Stomach (tissue), 9 donors: ENCODE measurements around the gene SMAD6. TPM values are rescaled to one million over a fixed set of nuclear protein-coding genes. Genes with fewer than 3 reads are reported as not detected.

Experiments used
- DNase-seq, 2 donors: peaks; one replicate each; pipeline versions ENCODE4 v3.0.0 to v3.0.0-alpha.2; 2013 to 2019
- H3K27ac ChIP-seq, 5 donors: fragments of 200-600 bp in 4 of 5; sonication (generic) in 4 of 5; one replicate each; pipeline ENCODE4 v1.5.1; 2013 to 2019; ENCODE audit warnings: mild to moderate bottlenecking in 1 of 5, moderate library complexity in 1 of 5
- H3K27me3 ChIP-seq, 3 donors: fragments of 200-600 bp; sonication (generic); one replicate each; pipeline ENCODE4 v1.5.1; 2017 to 2019; ENCODE audit warnings: mixed run types in 1 of 3
- H3K36me3 ChIP-seq, 4 donors: fragments of 200-600 bp; sonication (generic); 1 replicate in 3 of 4; 2 replicates in 1 of 4; pipeline ENCODE4 v1.5.1; 2016 to 2019
- H3K4me1 ChIP-seq, 4 donors: fragments of 200-600 bp; sonication (generic); one replicate each; pipeline ENCODE4 v1.5.1; 2016 to 2019
- H3K4me3 ChIP-seq, 4 donors: fragments of 200-600 bp; sonication (generic) in 3 of 4; one replicate each; pipeline ENCODE4 v1.5.1; 2016 to 2019; ENCODE audit warnings: mild to moderate bottlenecking in 1 of 4
- H3K9me3 ChIP-seq, 4 donors: fragments of 200-600 bp; sonication (generic); one replicate each; pipeline ENCODE4 v1.5.1; 2016 to 2019
- CTCF ChIP-seq, 7 experiments: fragments of 450-650 bp in 4 of 7; fragments of 200-600 bp in 3 of 7; sonication (generic) in 3 of 7; IDR thresholded peaks; one replicate each; pipeline ENCODE4 v1.5.1; 2016 to 2019; ENCODE audit warnings: antibody characterized with exemption in 7 of 7, control low read depth in 2 of 7, mild to moderate bottlenecking in 1 of 7
- EP300 ChIP-seq: sonication (generic); formaldehyde crosslinking; IDR thresholded peaks from one replicate; pipeline ENCODE4 v1.6.1; 2017; ENCODE audit warnings: antibody characterized with exemption
- POLR2A ChIP-seq, 4 donors: fragments of 450-650 bp; IDR thresholded peaks; one replicate each; pipeline ENCODE4 v1.6.1; 2016; ENCODE audit warnings: antibody characterized with exemption in 4 of 4, control low read depth in 2 of 4, mild to moderate bottlenecking in 1 of 4, moderate library complexity in 1 of 4
- POLR2AphosphoS5 ChIP-seq, 3 donors: sonication (generic); formaldehyde crosslinking; IDR thresholded peaks; one replicate each; pipeline ENCODE4 v1.6.1; 2016; ENCODE audit warnings: antibody characterized with exemption in 3 of 3
- WGBS, 5 donors: extraction: QIAGEN DNeasy Blood & Tissue Kit in 3 of 5; methylation state at CpG; one replicate each; pipeline versions ENCODE4 v1.1.5 to v1.1.7; 2013 to 2018; 5-methylcytosine and 5-hydroxymethylcytosine counted together
- intact Hi-C: fragments of 100-400 bp; cut with DNase I; formaldehyde crosslinking; loops from one replicate; pipeline ENCODE4 v1.15.1; 2023; ENCODE audit warnings: low total_unique reads
- polyA plus RNA-seq, 3 donors: library from polyadenylated mRNA; stranded (reverse); fragments of 200-250 nt; gene quantifications; one replicate each; pipeline ENCODE4 v1.2.3, GENCODE V29; 2013
- total RNA-seq, 5 donors: library from RNA; depleted of rRNA; stranded (reverse); fragments of >200 nt; gene quantifications; one replicate each; pipeline versions ENCODE4 v1.1.0 to v1.2.3, GENCODE V29; 2014 to 2016
- donor health status: healthy with polysubstance abuse.
- donor health status: Bipolar disorder and iron deficiency.
- donor health status: healthy.

SMAD6 gene
- total and polyA plus RNA-seq, 8 donors: 4.0 to 112 (median 28.3) TPM

- H3K27ac ChIP-seq: peak overlapping the region in 1 of 5 donors; percentile 50
- peaks cover 9 to 48% (median 40%) of the 10 kb centered on the region in 4 donors for H3K4me1 ChIP-seq
- DNase-seq: no peak
- WGBS, 5 donors: 66 to 90% (median 75%) methylated on average over 13 of the region's 13 CpGs
- H3K36me3 ChIP-seq: no peaks in the 10 kb centered on the region
- no peak overlapping the region for H3K4me3 ChIP-seq
- peaks cover 0 to 14% (median 5%) of the 10 kb centered on the region in 3 donors for H3K27me3 ChIP-seq
- intact Hi-C loops: no loop called here
- no peaks in the 10 kb centered on the region for H3K9me3 ChIP-seq
- TF ChIP-seq EP300: no peak
- no peak for TF ChIP-seq POLR2AphosphoS5 (IDR thresholded peaks at IDR 0.05)
- no peak for TF ChIP-seq POLR2A (IDR thresholded peaks at IDR 0.05)
- no peak for TF ChIP-seq CTCF (IDR thresholded peaks at IDR 0.05)
These were observed 48.2 kb upstream of the SMAD6 start for GRCh38 chr15:66653852-66654251.

- Histone ChIP-seq H3K9me3 (no peaks in the 10 kb centered on the region), H3K27ac (peak overlapping the region in 3 of 5 donors; percentile 36 to 62 (median 50)), H3K4me3 (peak overlapping the region in 2 of 4 donors; percentile 29 to 42), H3K27me3 (peaks cover 0 to 14% (median 5%) of the 10 kb centered on the region in 3 donors), H3K4me1 (peaks cover 9 to 48% (median 40%) of the 10 kb centered on the region in 4 donors), H3K36me3 (no peaks in the 10 kb centered on the region)
- no peak for DNase-seq
- TF ChIP-seq CTCF (IDR thresholded peaks at IDR 0.05) (no peak), EP300 (no peak), POLR2AphosphoS5 (IDR thresholded peaks at IDR 0.05) (no peak), POLR2A (IDR thresholded peaks at IDR 0.05) (no peak)
- WGBS, 5 donors: 48 to 67% (median 51%) methylated on average over 8 to 12 of the region's 12 CpGs
- intact Hi-C loops: no loop called here
These were observed 47.7 kb upstream of the SMAD6 start for GRCh38 chr15:66654361-66654738.

- TF ChIP-seq EP300 (no peak), CTCF (IDR thresholded peaks at IDR 0.05) (no peak), POLR2A (IDR thresholded peaks at IDR 0.05) (no peak), POLR2AphosphoS5 (IDR thresholded peaks at IDR 0.05) (no peak)
- peak overlapping the region in 3 of 5 donors; percentile 36 to 62 (median 50) for H3K27ac ChIP-seq
- H3K9me3 ChIP-seq: no peaks in the 10 kb centered on the region
- peak overlapping the region; percentile 25 to 42 (median 31) for H3K4me3 ChIP-seq
- H3K4me1 ChIP-seq: peaks cover 9 to 47% (median 40%) of the 10 kb centered on the region in 4 donors
- intact Hi-C loops: no loop called here
- peaks cover 0 to 14% (median 5%) of the 10 kb centered on the region in 3 donors for H3K27me3 ChIP-seq
- peak; percentile 29 to 77 for DNase-seq
- H3K36me3 ChIP-seq: no peaks in the 10 kb centered on the region
- WGBS, 5 donors: 11 to 26% (median 24%) methylated on average over 8 to 45 of the region's 45 CpGs
These were observed 47.2 kb upstream of the SMAD6 start for GRCh38 chr15:66654739-66655375.

- H3K4me3 ChIP-seq: no peak overlapping the region
- 82 to 88% (median 86%) methylated on average over 13 to 14 of the region's 14 CpGs for WGBS, 5 donors
- intact Hi-C loops: no loop called here
These were observed 46.5 kb upstream of the SMAD6 start for GRCh38 chr15:66655511-66655910.

More at GRCh38 chr15:66655511-66655910, 46.5 kb upstream of the SMAD6 start:
- Histone ChIP-seq H3K36me3 (no peaks in the 10 kb centered on the region), H3K27me3 (peaks cover 0 to 14% (median 5%) of the 10 kb centered on the region in 3 donors), H3K4me1 (peaks cover 9 to 44% (median 37%) of the 10 kb centered on the region in 4 donors), H3K9me3 (no peaks in the 10 kb centered on the region), H3K27ac (peak overlapping the region in 3 of 5 donors; percentile 4 to 50 (median 36))
- TF ChIP-seq POLR2AphosphoS5 (IDR thresholded peaks at IDR 0.05): no peak
- no peak for TF ChIP-seq EP300
- no peak for TF ChIP-seq POLR2A (IDR thresholded peaks at IDR 0.05)
- TF ChIP-seq CTCF (IDR thresholded peaks at IDR 0.05): no peak
- DNase-seq: no peak
